Measurements from ENCODE around the gene PTGER1.

Gene PTGER1

DNA sequence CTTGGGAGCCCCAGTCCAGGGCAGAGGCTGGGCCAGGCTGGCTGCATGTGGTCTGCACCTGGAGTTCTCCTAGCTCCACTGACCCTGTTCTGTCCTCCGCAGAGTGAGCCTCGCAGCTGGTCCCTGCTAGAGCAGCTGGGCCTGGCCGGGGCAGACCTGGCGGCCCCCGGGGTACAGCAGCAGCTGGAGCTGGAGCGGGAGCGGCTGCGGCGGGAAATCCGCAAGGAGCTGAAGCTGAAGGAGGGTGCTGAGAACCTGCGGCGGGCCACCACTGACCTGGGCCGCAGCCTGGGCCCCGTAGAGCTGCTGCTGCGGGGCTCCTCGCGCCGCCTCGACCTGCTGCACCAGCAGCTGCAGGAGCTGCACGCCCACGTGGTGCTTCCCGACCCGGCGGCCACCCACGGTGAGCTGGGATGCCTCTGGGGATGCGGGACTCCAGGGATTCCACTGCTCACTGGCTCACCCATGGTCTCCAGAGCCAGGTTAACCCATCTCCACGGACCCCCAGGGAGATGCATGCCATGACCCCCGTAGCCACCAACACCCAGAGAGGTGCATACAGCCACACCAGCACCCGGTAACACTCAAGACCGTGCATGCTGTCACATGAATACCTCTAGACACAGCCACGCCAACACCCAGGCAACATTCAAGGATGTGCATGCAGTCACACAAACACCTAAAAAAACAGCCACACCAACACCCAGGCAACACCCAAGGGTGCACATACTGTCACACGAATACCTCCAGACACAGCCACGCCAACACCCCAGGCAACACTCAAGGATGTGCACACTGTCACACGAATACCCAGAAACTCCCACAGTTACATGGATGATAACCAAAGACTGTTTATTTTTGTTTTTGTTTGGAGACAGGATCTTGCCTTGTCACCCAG lies 33.9 kb downstream of the PTGER1 start:
- no peak for DNase-seq (ENCODE audit: low spot score)

- no peak for DNase-seq (ENCODE audit: low spot score)
Observed at GRCh38 chr19:14440049-14440448, 35.1 kb downstream of the PTGER1 start.

GRCh38 chr19:14439014-14439413 lies 36.1 kb downstream of the PTGER1 start:
- DNase-seq (ENCODE audit: low spot score), result no peak

GRCh38 chr19:14437578-14438140 lies 37.5 kb downstream of the PTGER1 start:
- DNase-seq (ENCODE audit: low spot score), result no peak

DNA sequence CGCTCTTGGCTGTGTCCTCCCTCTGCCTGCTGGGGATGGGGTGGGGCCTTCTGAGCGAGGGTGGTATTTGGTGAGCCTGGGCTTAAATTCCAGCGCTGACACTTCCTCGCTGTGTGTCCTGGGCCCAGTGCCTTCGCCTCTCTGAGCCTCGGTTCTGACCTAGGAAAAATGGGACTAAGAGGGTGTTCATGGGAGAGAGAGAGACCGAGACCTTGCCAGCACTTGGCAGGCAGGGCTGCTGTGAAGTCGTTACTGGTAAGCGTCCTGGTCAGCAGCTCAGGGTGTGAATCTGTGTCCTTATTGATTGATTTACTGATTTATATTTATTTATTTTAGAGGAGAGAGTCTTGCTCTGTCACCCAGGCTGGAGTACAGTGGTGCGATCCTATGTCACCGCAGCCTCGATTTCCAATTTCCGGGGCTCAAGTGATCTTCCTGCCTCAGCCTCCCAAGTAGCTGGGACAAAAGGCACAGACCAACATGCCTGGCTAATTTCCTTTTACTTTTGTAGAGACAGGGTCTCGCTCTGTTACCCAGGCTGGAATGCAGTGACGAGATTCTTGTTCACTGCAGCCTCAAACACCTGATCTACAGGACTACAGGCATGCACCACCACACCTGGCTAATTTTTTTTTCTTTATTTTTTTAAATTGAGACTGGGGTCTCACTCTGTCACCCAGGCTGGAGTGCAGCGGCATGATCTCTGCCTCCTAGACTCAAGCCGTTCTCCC lies 39.7 kb downstream of the PTGER1 start:
- DNase-seq (ENCODE audit: low spot score), result no peak

- DNase-seq (ENCODE audit: low spot score), result no peak
Observed at GRCh38 chr19:14434543-14435319, 40.4 kb downstream of the PTGER1 start.

GRCh38 chr19:14433554-14434501 lies 41.3 kb downstream of the PTGER1 start:
- DNase-seq (ENCODE audit: low spot score), result no peak

DNA sequence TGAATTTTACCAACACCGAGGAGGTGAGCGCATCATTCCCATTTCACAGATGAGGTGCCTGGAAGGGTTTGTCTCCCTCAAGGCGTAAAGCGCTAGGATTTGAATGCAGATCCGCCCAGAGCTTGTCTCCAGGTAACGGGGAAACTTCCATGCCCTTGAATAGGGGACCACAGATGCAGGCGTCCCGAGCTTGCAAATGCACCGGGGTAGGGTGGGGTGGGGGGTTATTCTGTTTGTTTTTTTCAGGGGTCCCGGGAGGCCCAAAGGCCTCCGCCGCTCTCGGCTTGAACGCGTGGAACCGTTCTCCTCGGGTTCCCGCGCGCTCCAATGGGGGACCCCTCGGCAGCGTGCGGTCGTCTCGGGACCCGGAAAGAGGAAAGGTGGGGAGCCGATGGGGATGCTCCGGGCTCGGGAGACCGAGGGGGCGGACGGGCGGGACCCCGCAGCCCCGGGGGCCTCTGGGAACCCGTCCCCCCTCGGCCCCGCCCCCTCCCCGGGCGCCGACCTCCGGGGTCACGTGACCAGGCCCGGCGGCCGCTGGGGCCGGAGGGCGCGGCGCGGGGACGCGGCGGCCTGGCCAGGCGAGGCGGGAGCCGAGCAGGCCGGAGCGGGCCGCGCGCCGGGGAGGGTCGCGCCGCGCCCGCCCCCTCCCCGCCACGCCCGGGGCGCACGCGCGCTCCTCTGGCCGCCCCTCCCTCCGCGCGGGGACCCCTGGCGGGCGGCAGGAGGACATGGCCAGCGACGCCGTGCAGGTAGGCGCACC lies 42.2 kb downstream of the PTGER1 start, which contains the start of gene PKN1:
Gene PKN1, plus strand, starts transcription at position 516 of the 763 bp plus-strand sequence. Its CDS starts 216 bp downstream, at position 732.
- DNase-seq (ENCODE audit: low spot score), result no peak

- DNase-seq (ENCODE audit: low spot score), result no peak
Observed at GRCh38 chr19:14430712-14431111, 44.4 kb downstream of the PTGER1 start.

DNA sequence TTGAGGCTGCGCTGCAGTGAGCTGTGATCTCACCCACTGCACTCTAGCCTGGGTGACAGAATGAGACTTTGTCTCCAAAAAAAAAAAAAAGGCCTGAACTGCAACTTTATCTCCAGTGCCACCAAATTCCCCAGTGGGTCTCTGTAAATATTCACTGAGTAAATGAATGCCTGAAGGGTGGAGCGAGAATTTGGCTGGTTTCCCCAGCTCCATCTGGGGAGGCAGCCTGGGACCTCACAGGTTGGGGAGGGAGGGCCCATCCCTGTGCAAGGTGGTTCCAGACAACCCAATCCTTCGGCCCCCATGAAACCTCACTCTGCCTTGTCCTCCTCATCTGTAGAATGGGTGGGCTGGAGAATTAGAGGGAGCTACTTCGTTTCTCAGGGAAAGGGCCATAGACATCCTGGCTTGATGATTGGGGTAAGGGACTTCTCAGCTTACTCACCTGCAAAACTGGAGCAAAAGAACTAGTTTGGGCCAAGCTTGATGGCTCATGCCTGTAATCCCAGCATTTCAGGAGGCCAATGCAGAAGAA lies 46.2 kb downstream of the PTGER1 start:
- no peak for DNase-seq (ENCODE audit: low spot score)

DNA sequence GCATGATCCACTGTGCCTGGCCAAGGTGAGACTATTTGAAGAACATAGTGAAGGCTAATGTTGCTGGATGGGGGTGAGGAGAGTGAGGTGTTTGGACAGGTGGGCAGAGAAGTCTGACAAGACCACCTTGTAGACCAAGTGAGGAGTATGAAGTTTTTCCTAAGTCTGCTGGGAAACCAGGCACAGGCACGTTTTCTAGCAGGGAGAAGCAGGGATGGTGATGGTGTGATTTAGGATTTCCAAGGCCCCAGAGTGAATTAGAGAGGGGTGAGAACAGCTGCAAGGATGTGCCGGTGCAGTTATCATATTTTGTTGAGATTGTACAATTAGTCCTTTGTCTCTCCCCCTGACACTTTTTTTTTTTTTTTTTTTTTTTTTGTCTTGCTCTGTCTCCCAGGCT lies 47.7 kb downstream of the PTGER1 start:
- no peak for DNase-seq (ENCODE audit: low spot score)

DNA sequence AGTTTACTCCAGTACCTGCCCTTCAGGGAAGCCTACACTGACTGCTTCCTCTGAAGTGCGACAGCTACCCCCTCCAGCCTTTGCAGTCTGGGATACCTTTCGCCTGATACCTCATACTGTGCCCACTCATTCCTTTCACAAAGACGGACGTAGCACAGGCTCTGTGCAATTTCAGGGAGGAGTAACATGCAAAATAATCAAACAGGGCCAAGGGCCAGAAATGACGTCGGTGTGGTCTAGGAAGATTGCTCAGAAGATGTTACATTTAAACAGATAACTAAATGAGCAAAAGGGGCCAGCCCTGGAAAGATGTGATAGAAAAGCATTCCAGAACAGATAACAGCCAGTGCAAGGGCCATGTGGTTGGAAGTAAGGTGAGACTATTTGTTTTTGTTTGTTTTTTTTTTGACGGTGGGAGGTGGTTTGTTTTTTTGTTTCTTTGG lies 49.4 kb downstream of the PTGER1 start:
- peak; percentile 80 for DNase-seq (ENCODE audit: low spot score)
